ENCODE results near the gene RNF44.

- TF ChIP-seq CTCF (IDR thresholded peaks at IDR 0.05) (no peak), POLR2A (IDR thresholded peaks at IDR 0.05) (no peak)
These were observed 42.1 kb upstream of the RNF44 start for GRCh38 chr5:176579323-176579722.

All from heart left ventricle (tissue), 13 donors.